ENCODE results near the gene UPF1.
"Not testable (repeated sequence)": the region's sequence is repeated elsewhere in the genome, so short reads cannot be mapped to it uniquely, and the experiment has no call there.

UPF1 gene

DNA sequence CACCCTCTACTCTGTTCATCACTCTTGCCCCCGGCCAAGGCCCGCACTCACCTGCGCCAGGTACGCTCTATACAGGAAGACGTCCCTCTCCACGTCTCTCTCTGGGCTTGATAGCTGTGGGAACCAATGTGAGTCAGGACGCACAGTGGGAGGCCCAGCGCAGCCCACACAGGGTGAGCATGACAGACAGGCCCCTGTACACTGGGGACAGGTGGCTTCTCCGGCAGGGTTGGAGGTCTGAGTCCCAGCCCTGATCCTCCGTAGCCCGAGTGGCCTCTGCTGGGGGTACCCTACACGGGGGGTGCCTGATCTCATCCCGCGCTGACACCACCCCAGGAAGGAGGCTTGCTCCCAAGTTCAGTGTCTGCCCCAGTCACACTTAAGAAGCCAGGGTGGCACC, 81.2 kb downstream of the UPF1 start:
- H3K4me3 ChIP-seq (ENCODE audit: low read depth, low read length), result no peak overlapping the region
- DNase-seq (ENCODE audit: low read depth), result no peak
- TF ChIP-seq, protein P1, sequence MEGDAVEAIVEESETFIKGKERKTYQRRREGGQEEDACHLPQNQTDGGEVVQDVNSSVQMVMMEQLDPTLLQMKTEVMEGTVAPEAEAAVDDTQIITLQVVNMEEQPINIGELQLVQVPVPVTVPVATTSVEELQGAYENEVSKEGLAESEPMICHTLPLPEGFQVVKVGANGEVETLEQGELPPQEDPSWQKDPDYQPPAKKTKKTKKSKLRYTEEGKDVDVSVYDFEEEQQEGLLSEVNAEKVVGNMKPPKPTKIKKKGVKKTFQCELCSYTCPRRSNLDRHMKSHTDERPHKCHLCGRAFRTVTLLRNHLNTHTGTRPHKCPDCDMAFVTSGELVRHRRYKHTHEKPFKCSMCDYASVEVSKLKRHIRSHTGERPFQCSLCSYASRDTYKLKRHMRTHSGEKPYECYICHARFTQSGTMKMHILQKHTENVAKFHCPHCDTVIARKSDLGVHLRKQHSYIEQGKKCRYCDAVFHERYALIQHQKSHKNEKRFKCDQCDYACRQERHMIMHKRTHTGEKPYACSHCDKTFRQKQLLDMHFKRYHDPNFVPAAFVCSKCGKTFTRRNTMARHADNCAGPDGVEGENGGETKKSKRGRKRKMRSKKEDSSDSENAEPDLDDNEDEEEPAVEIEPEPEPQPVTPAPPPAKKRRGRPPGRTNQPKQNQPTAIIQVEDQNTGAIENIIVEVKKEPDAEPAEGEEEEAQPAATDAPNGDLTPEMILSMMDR (IDR thresholded peaks at IDR 0.05; ENCODE audit: control insufficient read depth, extremely low read depth, insufficient read depth), result no peak

DNA sequence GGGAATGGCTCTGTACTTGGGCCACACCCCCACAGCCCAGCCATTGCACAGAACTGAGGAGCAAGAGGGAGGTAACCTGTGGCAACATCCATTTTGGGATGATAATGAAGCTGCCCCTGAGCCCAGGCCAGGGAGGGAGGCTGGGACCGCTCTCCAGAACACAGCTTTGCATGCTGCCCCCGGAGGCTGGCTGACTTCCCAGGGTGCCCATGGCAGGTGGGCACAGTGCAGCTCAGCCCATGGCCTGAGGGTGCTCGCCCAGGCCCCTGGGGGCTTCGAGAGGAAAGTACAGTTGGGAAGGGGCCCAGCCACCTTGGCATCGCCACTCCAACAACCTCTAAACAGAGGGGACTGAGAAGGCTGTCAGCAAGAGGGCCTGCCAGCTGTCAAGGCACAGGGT, 81.7 kb downstream of the UPF1 start:
- no peak overlapping the region for H3K4me3 ChIP-seq (ENCODE audit: low read depth, low read length)
- TF ChIP-seq, protein P1 (IDR thresholded peaks at IDR 0.05; ENCODE audit: control insufficient read depth, extremely low read depth, insufficient read depth), result no peak
- DNase-seq (ENCODE audit: low read depth), result no peak

DNA sequence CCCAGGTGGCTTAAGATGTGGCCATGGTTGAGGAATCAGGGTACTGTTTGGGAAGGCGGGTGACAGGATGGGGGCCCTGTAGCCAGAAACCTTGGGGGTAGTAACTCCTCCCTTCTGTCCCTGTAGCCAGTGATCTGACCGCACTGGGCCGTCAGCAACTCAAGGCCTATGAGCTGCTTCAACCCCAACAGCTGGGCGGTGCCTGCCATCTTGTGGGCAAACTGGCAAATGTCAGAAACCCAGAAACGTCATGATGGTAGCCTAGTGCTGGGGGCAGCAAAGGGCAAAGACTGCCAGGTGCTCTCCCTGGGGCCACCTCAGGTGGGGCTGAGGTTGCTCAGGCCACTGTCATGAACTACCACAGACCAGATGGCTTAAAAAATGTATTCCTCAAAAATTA, 83.9 kb downstream of the UPF1 start:
- no peak overlapping the region for H3K4me3 ChIP-seq (ENCODE audit: low read depth, low read length)
- DNase-seq (ENCODE audit: low read depth), result no peak

DNA sequence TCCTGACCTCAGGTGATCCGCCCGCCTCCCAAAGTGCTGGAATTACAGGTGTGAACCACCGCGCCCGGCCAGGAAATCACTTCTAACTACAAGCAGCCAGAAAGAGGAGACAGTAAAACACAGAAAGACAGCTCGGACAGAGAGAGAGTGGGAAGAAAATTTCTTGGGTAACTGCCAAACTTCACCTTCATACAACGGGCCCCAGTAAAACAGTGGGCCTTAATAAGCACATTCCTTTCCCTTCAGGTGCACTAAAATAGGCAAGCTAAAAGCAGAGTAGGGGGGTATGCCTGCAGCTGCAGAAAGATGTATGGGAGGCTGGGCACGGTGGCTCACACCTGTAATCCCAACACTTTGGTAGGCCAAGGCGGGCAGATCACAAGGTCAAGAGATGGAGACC, 85.8 kb downstream of the UPF1 start:
- not testable (repeated sequence) for DNase-seq (ENCODE audit: low read depth)
- H3K4me3 ChIP-seq (ENCODE audit: low read depth, low read length), result peak overlapping the region; percentile 100

More for the DNA sequence above, 83.9 kb downstream of the UPF1 start:
- TF ChIP-seq, protein P1 (IDR thresholded peaks at IDR 0.05; ENCODE audit: control insufficient read depth, extremely low read depth, insufficient read depth), result peak; percentile 31

Data from LNCaP clone FGC (cell line).